ENCODE data around the gene IPPK.

DNA sequence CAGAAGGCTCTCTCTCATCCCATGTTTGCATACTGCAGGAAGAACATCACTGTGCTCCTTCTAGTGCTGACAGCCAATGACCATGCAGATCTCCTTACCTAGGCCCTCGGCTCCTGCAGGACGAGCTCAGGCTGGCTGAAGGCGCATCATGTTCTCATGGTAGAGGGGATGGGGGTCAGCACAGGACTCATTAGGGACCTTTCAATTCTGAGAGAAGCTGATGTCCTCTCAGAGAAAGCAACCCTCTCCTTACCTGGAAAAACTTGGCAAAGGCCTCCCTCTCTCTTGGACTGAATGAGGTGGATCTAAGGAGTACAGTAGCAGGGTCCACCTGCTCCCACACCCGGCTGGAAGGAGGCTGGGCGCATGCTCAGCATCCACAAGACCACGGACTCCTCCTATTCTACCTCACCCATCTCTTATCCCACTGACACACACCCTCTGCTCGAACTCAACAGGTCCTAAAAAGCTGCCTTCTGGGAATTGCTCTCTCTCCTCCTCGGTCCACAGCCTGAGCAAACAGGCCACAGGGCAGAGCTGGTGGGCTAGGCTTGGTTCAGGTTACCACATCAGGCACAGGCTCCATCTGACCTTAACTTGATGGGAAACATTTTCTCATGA is 2.9 kb downstream of the IPPK start:
- TF ChIP-seq, protein P1, sequence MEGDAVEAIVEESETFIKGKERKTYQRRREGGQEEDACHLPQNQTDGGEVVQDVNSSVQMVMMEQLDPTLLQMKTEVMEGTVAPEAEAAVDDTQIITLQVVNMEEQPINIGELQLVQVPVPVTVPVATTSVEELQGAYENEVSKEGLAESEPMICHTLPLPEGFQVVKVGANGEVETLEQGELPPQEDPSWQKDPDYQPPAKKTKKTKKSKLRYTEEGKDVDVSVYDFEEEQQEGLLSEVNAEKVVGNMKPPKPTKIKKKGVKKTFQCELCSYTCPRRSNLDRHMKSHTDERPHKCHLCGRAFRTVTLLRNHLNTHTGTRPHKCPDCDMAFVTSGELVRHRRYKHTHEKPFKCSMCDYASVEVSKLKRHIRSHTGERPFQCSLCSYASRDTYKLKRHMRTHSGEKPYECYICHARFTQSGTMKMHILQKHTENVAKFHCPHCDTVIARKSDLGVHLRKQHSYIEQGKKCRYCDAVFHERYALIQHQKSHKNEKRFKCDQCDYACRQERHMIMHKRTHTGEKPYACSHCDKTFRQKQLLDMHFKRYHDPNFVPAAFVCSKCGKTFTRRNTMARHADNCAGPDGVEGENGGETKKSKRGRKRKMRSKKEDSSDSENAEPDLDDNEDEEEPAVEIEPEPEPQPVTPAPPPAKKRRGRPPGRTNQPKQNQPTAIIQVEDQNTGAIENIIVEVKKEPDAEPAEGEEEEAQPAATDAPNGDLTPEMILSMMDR (IDR thresholded peaks at IDR 0.05), result no peak
- no peak for TF ChIP-seq POLR2A (IDR thresholded peaks at IDR 0.05)
